Globus pallidus (tissue), 1 donor: ENCODE results near the gene RBMS2.
A peak's percentile ranks its signal among the peaks of the same experiment; 100 is the strongest.
"Not testable (repeated sequence)": the region's sequence is repeated elsewhere in the genome, so short reads cannot be mapped to it uniquely, and the experiment has no call there.

Experiments
- DNase-seq: peaks from one replicate; pipeline ENCODE4 v3.0.0-alpha.2; 2015; ENCODE audit warnings: low spot score

Gene RBMS2, protein sequence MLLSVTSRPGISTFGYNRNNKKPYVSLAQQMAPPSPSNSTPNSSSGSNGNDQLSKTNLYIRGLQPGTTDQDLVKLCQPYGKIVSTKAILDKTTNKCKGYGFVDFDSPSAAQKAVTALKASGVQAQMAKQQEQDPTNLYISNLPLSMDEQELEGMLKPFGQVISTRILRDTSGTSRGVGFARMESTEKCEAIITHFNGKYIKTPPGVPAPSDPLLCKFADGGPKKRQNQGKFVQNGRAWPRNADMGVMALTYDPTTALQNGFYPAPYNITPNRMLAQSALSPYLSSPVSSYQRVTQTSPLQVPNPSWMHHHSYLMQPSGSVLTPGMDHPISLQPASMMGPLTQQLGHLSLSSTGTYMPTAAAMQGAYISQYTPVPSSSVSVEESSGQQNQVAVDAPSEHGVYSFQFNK

DNA sequence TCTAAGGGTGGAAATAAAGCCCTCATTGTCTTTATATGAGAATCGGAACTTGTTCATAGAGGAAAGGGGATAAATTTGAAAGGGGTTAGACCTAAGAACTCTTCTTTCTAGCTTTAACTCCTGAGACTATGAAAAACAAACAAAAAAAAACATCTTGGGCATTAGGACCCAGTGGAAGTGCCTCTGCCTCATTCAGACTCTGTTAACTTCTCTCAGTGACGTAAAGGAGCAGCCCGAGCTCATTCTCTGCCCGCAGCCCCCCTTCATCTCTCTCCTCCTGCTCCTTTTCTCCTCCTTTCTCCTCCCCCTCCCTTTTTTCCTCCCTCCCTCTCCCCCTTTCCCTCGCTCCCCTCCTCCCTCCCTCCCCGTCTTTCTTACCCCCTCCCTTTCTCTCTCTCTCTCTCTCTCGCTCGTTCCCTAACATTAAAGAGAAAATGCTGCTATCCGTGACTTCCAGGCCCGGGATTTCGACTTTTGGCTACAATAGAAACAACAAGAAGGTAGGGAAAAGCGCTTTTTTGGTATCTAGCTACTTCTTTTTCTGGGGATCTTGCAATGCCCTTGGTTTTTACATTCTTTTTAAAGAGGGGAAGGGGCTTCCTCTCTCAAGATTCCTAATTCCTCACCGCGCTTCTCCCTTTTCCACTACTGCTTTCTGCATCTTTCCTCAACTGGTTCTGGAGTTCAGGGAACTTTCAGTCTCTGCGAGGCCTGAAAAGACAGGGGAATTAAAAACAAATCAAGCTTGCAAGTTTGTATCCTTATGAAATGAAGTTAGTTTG, at the start of gene RBMS2:
Gene RBMS2 (plus strand): TSS at position 231 of the 782 bp plus-strand sequence. CDS start 204 bp downstream, at position 435.
- peak; percentile 88 for DNase-seq

DNA sequence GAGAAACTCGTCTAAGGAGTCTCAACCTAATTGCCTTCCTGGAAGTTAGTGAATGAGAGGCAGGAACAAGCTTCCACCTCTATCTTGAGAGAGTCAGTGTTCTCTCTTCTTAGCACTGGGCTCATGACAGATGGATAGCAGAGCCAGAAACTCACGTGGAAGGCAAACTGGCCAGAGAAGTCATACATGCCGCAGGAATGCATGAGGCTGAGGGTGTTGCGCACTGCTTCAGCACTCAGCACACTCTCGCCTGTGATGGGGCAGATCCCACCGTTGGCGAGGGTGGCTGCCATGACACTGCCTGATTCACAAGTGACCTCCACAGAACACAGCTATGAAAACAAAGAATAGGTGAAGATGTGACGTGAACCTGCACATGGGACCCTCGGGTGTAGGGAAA, 47.2 kb upstream of the RBMS2 start:
- no peak for DNase-seq

DNA sequence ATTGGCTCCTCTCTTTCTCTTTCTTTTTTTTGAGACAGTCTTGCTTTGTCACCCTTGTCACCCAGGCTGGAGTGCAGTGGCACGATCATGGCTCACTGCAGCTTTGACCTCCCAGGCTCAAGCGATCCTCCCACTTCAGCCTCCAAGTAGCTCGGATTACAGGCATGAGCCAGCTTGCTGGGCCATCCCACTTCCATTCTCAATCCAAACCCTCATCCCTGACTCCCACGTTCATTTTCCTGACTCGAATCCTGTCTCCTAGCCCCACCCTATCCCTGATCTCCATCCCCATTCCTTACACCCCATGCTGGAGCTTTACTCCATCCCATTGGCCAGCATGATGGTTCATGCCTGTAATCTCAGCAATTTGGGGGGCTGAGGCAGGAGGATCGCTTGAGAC, 45.5 kb upstream of the RBMS2 start:
- DNase-seq = no peak

DNA sequence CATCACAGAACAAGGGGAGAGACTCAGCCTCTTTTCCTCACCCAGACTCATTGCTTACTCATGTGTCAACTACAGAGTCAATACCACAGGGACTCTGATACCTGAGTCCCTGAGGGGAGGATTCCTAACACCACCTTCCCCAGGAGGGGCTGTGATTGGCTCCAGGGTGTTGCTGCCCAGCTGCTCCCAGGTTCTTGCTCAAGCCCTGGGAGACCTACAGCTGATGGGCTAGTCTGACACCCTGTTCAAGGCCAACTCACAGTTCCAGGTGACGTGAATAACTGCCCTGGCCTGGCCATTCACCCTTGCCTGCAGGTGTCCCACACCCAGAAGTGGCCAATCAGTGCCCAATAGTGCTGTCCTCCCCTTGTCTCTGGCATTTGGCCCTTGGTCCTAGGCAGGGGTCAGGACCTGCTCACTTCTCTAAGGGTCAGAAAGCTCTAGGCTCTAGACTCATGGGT, 44.6 kb upstream of the RBMS2 start:
- no peak for DNase-seq

DNA sequence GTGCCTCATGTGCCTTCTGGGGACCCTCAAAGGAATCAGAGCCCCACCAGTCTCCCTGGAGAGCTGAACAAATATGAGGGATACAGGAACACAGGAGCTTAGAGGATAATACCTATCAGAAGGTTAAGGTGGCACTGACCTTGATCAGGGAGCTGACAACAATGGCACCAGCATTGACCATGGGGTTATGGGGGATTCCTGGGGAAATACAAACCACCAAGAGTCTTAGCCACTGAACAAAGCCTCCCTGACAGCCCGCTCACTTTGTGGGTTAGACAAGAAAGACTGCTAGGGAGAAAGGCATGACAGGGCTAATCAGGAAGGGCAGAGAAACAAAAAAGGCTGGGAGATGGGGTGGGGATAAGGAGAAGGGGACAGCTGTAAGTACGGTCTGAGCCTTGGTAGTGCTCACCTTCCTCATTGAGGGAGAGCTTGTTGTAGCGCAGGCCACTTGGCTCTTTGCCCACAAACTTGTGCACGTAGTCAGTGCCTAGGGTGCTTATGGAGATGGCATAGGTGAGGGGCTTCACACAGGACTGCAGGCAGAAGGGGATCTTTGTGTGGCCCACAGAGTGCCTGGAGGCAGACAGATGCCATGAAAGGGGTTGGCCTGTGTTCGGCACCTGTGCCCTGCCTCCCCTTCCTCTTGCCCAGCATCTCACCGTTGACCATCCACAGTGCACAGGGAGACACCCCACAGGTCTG, 43.9 kb upstream of the RBMS2 start:
- DNase-seq = no peak

DNA sequence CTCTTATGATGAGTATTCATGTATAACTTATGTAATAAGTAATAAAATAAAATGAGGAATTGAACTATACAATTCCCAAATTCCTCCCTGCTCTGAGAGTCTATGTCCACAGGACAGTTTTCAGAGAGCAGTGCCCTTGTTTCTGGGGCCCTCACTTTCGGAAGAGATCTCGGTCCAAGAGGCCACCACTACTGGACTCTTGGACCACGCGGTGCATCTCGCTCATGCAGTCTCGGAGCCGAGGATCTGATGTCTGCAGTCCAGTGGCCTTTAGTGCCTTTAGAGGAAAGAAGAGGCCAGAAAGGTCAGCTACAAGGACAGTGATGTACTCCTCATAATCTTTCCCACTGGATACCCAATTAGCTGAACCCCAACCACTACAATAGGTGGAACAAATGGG, 42.0 kb upstream of the RBMS2 start:
- DNase-seq = no peak

DNA sequence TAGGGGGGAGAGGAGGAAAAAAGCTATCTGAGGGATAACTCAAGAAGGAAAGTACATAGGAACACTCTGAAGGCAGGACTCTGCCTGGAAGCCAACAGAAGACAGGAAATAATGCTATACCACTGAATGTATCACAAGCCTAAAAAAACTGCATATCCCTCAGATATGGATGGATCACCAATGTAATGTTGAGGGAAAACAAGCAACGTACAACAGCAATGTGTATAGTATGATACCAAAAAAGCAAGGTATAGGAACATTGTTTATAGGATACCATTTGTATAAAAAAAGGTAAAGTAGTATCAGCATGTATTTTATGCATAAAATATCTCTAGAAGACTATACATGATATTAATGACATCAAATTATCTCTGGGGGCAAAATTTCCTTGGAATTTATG, 37.1 kb upstream of the RBMS2 start:
- no peak for DNase-seq

DNA sequence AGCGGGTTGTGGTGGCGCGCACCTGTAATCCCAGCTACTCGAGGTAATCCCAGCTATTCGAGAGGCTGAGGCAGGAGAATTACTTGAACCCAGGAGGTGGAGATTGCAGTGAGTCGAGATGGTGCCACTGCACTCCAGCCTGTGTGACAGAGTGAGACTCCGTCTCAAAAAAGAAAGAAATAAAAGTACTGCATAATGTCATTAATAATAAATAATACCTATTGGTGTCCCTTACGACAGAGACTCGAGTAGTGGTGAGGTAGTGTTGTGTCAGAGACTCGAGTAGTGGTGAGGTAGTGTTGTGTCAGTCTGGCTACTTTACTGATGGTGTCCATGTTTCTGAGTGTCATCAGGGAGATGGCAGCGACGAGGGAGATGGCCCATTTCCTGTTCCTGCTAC, 34.9 kb upstream of the RBMS2 start:
- DNase-seq = no peak

DNA sequence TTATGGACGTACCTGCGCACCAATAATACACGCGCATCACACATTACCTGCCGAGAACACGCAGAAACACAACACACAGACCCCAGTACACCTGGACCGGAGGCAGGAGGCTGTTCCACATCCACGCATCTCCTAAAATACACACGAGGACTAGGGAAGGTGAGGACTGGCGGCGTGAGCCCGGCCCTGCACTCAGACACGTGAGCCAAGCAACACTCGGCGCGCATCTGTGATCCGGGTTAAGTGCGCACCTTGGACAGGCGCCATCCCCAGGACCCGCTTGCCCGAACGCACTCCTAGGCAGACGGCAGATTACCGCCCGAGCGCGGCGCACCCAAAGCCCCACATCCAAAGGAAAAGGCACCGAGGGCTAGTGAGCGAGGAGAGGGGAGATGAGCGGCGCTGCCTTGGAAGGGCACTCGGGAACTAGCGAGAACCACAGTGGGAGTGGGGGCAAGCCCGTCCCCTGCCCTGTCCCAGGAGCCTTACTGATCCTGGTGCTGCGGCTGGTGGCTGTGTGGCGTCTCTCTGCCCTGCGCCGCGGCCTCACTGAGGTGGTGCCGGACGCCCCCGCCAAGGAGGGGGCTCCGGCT, 34.1 kb upstream of the RBMS2 start:
- no peak for DNase-seq

DNA sequence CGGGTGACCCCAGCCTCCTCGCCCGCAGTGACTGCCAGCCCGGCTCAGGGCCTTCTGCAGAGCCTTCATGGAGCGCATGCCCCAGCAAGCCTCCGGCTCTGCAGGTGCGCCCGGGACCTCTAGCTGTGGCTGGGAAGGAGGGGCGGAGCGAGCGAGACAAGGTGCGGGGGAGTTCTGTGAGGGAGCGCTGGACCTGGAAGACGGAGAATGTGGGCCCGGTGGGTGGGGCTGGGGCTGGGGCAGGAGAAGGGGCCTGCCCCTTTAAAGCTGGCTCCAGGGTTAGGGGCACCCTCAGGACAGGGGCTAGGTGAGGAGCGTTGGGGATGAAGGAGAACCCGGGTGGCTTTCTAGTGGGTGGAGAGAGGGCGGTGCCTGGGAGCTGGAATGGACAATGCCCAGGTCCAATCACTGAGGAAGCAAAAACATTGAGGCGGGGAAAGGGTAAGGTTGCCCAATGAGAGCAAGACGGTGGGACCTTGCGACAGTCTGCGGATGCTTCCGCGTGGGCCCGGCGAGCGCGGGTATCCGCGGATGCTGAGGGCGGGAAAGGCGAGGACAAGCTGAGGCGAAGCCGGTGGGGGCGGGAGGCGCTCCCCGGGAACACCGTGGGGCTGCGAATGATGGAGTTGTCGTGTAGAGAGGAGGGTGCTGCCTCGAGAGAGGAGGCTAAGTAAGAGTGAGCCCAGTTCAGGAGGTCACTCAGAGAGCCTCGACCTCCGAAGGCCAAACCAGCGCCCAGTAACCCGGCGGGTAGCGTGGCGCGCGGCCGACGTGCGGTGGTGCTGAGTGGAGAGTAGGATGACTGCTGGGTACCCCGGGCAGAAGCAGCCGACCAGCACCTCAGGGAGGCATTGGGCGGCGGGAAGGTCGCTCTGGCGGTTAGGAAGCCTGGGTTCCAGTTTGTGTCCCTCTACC, 33.3 kb upstream of the RBMS2 start, which contains the start of gene GLS2:
Gene GLS2 (minus strand): TSS at position 121 of the 915 bp plus-strand sequence. CDS start 43 bp downstream, at position 78.
- peak; percentile 70 for DNase-seq

DNA sequence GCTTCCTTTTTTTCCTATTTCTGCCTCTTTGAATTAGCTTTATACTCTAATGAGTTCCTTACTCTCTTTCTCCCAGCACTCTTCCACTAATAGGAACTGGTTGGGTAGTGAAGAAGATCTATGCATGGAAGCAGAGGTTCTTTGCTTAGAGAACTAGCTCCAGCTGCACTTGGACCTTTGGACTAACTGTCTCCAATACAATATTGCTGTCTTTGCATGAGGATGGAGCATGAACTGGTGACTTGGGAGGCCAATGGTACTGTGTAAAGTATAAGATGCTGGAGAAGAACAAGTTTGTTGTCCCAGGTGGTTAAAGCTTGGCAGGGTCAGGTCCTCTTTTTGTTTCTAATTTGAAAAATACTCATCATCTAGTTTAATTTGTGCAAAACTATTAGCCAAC, 31.3 kb upstream of the RBMS2 start:
- DNase-seq = no peak

DNA sequence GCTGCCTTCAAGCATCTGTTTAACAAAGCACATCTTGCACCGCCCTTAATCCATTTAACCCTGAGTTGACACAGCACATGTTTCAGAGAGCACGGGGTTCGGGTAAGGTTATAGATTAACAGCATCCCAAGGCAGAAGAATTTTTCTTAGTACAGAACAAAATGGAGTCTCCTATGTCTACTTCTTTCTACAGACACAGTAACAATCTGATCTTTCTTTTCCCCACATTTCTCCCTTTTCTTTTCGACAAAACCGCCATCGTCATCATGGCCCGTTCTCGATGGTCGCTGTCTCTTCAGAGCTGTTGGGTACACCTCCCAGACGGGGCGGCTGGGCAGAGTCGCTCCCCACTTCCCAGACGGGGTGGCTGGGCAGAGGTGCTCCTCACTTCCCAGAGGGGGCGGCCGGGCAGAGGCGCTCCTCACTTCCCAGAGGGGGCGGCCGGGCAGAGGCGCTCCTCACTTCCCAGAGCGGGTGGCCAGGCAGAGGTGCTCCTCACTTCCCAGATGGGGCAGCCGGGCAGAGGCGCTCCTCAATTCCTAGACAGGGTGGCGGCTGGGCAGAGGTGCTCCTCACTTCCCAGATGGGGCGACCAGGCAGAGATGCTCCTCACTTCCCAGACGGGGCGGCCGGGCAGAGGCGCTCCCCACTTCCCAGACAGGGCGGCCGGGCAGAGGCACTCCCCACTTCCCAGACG, 28.1 kb upstream of the RBMS2 start:
- DNase-seq = not testable (repeated sequence)

DNA sequence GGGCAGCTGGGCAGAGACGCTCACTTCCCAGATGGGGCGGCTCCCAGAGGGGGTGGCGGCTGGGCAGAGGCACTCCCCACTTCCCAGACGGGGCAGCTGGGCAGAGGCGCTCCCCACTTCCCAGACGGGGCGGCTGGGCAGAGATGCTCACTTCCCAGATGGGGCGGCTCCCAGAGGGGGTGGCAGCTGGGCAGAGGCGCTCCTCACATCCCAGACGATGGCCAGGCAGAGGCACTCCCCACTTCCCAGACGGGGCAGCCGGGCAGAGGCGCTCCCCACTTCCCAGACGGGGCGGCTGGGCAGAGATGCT, 27.6 kb upstream of the RBMS2 start:
- not testable (repeated sequence) for DNase-seq

DNA sequence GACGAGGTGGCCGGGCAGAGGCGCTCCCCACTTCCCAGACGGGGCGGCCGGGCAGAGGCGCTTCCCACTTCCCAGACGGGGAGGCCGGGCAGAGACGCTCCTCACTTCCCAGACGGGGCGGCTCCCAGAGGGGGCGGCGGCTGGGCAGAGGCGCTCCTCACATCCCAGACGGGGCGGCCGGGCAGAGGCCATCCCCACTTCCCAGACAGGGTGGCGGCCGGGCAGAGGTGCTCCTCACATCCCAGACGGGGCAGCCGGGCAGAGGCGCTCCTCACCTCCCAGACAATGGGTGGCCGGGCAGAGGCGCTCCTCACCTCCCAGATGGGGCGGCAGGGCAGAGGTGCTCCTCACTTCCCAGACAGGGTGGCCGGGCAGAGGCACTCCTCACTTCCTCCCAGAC, 27.1 kb upstream of the RBMS2 start:
- not testable (repeated sequence) for DNase-seq

DNA sequence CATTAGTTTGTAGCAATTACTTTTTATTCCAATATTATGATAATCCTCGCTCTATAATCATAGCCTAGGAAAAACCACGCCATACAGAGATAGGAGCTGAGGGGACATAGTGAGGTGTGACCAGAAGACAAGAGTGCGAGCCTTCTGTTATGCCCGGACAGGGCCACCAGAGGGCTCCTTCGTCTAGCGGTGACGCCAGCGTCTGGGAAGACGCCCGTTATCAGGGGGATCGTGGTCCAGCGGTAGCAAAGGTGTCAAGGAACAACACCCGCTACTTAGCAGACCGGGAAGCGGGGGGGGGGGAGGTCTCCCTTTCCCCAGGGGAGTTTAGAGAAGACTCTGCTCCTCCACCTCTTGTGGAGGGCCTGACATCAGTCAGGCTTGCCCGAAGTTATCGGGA, 24.9 kb upstream of the RBMS2 start:
- peak; percentile 28 for DNase-seq

DNA sequence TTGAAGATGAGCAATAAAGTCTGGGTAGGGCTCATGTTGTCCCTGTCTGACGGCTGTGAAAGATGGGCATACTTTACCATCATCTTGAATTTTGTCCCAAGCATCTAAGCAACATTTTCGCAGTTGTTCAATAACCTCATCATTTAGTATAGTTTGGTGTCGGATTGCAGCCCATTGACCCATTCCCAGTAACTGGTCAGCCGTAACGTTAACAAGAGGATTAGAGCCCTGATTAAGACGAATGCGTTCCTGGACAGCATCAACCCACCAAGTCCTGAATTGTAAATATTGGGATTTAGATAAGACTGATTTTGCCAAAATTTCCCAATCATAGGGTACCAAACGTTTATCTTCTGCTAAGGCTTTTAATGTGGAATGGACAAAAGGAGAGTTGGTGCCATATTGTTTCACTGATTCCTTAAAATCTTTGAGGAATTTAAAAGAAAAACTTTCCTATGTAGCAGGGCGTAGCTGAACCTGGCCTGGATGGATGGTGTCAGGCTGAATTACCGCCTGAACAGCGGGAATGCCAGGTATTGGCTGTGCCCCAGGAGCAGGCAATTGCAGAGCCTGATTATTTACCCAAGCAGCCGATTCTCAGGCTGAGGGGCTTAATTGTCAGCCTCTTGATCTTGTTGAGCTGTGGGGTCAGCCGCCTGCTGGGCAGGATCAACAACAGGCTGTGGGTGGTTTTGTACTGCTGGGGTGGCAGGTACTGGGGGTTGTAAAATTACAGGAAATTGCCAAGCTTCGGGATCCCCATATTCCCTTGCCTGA, 23.3 kb upstream of the RBMS2 start:
- DNase-seq = not testable (repeated sequence)

DNA sequence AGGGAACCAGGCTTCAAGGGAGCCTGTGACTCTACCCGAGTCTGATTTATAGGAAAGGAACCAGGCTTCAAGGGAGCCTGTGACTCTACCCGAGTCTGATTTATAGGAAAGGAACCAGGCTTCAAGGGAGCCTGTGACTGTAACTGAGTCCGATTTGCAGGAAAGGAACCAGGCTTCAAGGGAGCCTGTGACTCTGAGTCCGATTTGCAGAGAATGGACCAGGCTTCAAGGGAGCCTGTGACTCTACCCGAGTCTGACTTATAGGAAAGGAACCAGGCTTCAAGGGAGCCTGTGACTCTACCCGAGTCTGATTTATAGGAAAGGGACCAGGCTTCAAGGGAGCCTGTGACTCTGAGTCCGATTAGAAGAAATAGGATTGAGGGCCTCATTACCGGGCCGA, 22.2 kb upstream of the RBMS2 start:
- not testable (repeated sequence) for DNase-seq

DNA sequence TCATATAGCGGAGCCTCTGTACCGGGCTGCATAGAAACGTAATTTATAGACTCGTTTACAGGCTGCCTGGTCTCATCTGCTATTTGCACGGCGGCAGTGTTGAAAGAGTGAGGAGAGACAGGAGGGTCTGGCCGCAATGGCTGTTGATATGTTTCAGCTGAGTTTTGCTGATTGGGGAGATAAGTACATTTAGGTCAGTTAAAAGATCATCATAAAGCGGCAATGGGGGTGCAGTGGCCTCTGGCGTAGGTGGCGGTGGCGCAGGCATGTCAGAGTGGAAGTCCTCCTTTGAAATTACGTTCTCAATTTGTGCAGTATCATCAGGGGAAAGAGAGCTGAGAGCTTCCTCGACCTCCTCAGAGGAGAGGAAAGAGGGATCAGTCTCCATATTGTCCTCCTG, 21.7 kb upstream of the RBMS2 start:
- not testable (repeated sequence) for DNase-seq

DNA sequence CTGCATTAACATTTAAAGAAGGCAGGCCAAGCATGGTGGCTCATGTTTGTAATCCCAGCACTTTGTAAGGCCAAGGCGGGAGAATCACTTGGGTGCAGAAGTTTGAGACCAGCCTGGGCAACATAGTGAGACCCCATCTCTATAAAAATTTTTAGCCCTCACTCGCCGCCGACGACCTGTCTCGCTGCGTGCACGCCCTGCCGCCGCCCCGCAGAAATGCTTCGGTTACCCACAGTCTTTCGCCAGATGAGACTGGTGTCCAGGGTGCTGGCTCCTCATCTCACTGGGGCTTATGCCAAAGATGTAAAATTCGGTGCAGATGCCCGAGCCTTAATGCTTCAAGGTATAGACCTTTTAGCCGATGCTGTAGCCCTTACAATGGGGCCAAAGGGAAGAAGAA, 10.8 kb upstream of the RBMS2 start:
- no peak for DNase-seq

DNA sequence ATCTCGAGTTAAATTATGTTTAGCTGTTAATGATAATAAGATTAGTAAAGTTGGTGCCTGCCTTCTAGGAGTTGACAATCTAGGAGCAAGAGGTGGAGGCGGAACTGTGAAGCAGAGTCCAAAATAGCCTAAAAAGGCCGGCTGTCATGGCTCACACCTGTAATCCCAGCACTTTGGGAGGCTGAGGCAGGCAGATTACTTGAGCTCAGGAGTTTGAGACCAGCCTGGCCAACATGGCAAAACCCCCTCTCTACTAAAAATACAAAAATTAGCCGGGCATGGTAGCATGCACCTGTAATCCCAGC, 7.7 kb upstream of the RBMS2 start:
- not testable (repeated sequence) for DNase-seq
